ENCODE measurements around the gene POP4.

Gene POP4

GRCh38 chr19:29577649-29577963 lies 28.5 kb upstream of the POP4 start:
- no peak overlapping the region for H3K27ac ChIP-seq (ENCODE audit: extremely low read depth, low read depth, low read length)
- TF ChIP-seq, protein P1, sequence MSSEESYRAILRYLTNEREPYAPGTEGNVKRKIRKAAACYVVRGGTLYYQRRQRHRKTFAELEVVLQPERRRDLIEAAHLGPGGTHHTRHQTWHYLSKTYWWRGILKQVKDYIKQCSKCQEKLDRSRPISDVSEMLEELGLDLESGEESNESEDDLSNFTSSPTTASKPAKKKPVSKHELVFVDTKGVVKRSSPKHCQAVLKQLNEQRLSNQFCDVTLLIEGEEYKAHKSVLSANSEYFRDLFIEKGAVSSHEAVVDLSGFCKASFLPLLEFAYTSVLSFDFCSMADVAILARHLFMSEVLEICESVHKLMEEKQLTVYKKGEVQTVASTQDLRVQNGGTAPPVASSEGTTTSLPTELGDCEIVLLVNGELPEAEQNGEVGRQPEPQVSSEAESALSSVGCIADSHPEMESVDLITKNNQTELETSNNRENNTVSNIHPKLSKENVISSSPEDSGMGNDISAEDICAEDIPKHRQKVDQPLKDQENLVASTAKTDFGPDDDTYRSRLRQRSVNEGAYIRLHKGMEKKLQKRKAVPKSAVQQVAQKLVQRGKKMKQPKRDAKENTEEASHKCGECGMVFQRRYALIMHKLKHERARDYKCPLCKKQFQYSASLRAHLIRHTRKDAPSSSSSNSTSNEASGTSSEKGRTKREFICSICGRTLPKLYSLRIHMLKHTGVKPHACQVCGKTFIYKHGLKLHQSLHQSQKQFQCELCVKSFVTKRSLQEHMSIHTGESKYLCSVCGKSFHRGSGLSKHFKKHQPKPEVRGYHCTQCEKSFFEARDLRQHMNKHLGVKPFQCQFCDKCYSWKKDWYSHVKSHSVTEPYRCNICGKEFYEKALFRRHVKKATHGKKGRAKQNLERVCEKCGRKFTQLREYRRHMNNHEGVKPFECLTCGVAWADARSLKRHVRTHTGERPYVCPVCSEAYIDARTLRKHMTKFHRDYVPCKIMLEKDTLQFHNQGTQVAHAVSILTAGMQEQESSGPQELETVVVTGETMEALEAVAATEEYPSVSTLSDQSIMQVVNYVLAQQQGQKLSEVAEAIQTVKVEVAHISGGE (tag by site-specific recombination; conservative IDR thresholded peaks at IDR 0.05; ENCODE audit: low read depth): no peak
- TF ChIP-seq ZNF214 (tag by site-specific recombination; IDR thresholded peaks at IDR 0.05; ENCODE audit: borderline replicate concordance): no peak
- TF ChIP-seq SETDB1 (IDR thresholded peaks at IDR 0.05; ENCODE audit: insufficient read length, low read length): no peak
- TF ChIP-seq GLI4 (tag by site-specific recombination; IDR thresholded peaks at IDR 0.05): no peak
- TF ChIP-seq ZNF184 (tag by site-specific recombination; IDR thresholded peaks at IDR 0.05): no peak
- no peak for TF ChIP-seq ZNF311 (tag by site-specific recombination; IDR thresholded peaks at IDR 0.05; ENCODE audit: borderline replicate concordance)
- no peak for TF ChIP-seq ZNF223 (tag by site-specific recombination; IDR thresholded peaks at IDR 0.05)
- TF ChIP-seq, protein P2, sequence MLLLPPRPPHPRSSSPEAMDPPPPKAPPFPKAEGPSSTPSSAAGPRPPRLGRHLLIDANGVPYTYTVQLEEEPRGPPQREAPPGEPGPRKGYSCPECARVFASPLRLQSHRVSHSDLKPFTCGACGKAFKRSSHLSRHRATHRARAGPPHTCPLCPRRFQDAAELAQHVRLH (tag by site-specific recombination; IDR thresholded peaks at IDR 0.05): no peak
- TF ChIP-seq REPIN1 (tag by site-specific recombination; IDR thresholded peaks at IDR 0.05; ENCODE audit: low read depth): no peak
- TF ChIP-seq OSR2 (tag by site-specific recombination; IDR thresholded peaks at IDR 0.05): no peak
- TF ChIP-seq IKZF3 (tag by site-specific recombination; IDR thresholded peaks at IDR 0.05): no peak
- no peak for TF ChIP-seq ZBTB7A (tag by site-specific recombination; IDR thresholded peaks at IDR 0.05; ENCODE audit: low read depth)
- no peak for TF ChIP-seq ZNF433 (tag by site-specific recombination; IDR thresholded peaks at IDR 0.05; ENCODE audit: low read depth)
- TF ChIP-seq ZNF274 (IDR thresholded peaks at IDR 0.05; ENCODE audit: low read length): no peak
- TF ChIP-seq ZNF274 (tag by site-specific recombination; IDR thresholded peaks at IDR 0.05; ENCODE audit: borderline replicate concordance): no peak
- TF ChIP-seq ZNF473 (tag by site-specific recombination; IDR thresholded peaks at IDR 0.05): no peak
- TF ChIP-seq ZNF600 (tag by site-specific recombination; IDR thresholded peaks at IDR 0.05): no peak
- TF ChIP-seq KLF16 (tag by site-specific recombination; IDR thresholded peaks at IDR 0.05): no peak
- TF ChIP-seq ZBTB21 (tag by site-specific recombination; IDR thresholded peaks at IDR 0.05): no peak
- H3K9me3 ChIP-seq (ENCODE audit: control insufficient read depth, insufficient read depth, low read depth, low read length): no peaks in the 10 kb centered on the region
- CTCF ChIA-PET: interaction anchor here (0.7 to 2.2 kb wide), 2 partner anchors 50 to 377 kb away, joined by 3 to 6 read pairs; no protein-coding TSS in a partner anchor
- no peaks in the 10 kb centered on the region; a peak in 1 of 3 replicates for H3K36me3 ChIP-seq (ENCODE audit: control insufficient read depth in 2 of 2, insufficient read depth in 1 of 2, low read length in 2 of 2)
- peaks cover 25% of the 10 kb centered on the region for H3K4me1 ChIP-seq (ENCODE audit: control insufficient read depth, insufficient read depth, low read length)
- POLR2A ChIA-PET: interaction anchor here (1.5 kb wide), 1 partner anchor 28 kb away, joined by 5 read pairs; the partner anchor contains the start of gene POP4
- H3K4me3 ChIP-seq (ENCODE audit: low read depth, low read length): no peak overlapping the region

DNA sequence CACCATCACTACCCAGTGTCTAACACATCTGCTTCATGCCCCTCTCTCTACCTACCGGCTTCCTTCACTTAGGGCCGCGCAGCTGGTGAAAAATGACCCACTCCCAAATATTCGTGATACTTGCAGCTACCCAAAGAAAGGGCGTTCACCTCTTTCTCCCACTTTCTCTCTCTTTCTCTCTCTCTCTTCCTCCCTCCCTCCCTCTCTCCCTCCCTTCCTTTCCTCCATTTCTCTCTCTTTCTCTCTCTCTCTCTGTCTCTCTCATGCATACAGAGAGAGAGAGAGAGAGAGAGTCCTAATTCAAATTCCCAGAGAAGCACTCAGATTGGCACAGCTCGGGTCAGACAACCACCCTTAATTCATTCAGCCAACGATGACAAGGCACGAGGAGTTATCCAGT lies 27.7 kb upstream of the POP4 start:
- peaks cover 30% of the 10 kb centered on the region for H3K4me1 ChIP-seq (ENCODE audit: control insufficient read depth, insufficient read depth, low read length)
- CTCF ChIA-PET: interaction anchor here (2.2 kb wide), 1 partner anchor 51 kb away, joined by 6 read pairs; no protein-coding TSS in a partner anchor
- no peaks in the 10 kb centered on the region for H3K9me3 ChIP-seq (ENCODE audit: control insufficient read depth, insufficient read depth, low read depth, low read length)
- POLR2A ChIA-PET: no interaction called here
- H3K36me3 ChIP-seq (ENCODE audit: control insufficient read depth in 2 of 2, insufficient read depth in 1 of 2, low read length in 2 of 2): no peaks in the 10 kb centered on the region
- H3K27ac ChIP-seq (ENCODE audit: extremely low read depth, low read depth, low read length): no peak overlapping the region
- TF ChIP-seq ZNF596 (tag by site-specific recombination; IDR thresholded peaks at IDR 0.05) (peak; percentile 71; the same call in 1 of the 2 replicates), ZNF23 (tag by site-specific recombination; IDR thresholded peaks at IDR 0.05; ENCODE audit: borderline replicate concordance) (0 out of 2 replicates have a peak, but pooled peaks have one; percentile 12), ZNF670 (tag by site-specific recombination; IDR thresholded peaks at IDR 0.05; ENCODE audit: low read depth) (no peak), PRDM1 (tag by site-specific recombination; IDR thresholded peaks at IDR 0.05) (peak; percentile 83)
- no peak overlapping the region for H3K4me3 ChIP-seq (ENCODE audit: low read depth, low read length)

All from HEK293 (cell line).